HG02938 (cell line): ENCODE data around the gene GALNT10.

Experiments used
- ATAC-seq: cut with Tn5 transposase; IDR thresholded peaks from one replicate; pipeline ENCODE4 v1.9.1; 2021; ENCODE audit warnings: mild to moderate bottlenecking, moderate library complexity; ENCODE audit not compliant: unreplicated experiment

The GALNT10 gene

GRCh38 chr5:154370813-154371212, 180.3 kb downstream of the GALNT10 start:
- no peak for ATAC-seq

GRCh38 chr5:154371687-154372086, 181.2 kb downstream of the GALNT10 start:
- no peak for ATAC-seq

- ATAC-seq = no peak
Observed at GRCh38 chr5:154372661-154373060, 182.1 kb downstream of the GALNT10 start.

- ATAC-seq = no peak
Observed at GRCh38 chr5:154373326-154373725, 182.8 kb downstream of the GALNT10 start.

- no peak for ATAC-seq
Observed at GRCh38 chr5:154373729-154374179, 183.2 kb downstream of the GALNT10 start.

- no peak for ATAC-seq
Observed at GRCh38 chr5:154374264-154374663, 183.7 kb downstream of the GALNT10 start.

GRCh38 chr5:154375329-154376008, 184.9 kb downstream of the GALNT10 start:
- ATAC-seq = no peak

GRCh38 chr5:154376481-154376880, 185.9 kb downstream of the GALNT10 start:
- no peak for ATAC-seq

- ATAC-seq = no peak
Observed at GRCh38 chr5:154377754-154378533, 187.4 kb downstream of the GALNT10 start.

GRCh38 chr5:154380263-154380662, 189.7 kb downstream of the GALNT10 start:
- no peak for ATAC-seq

GRCh38 chr5:154384480-154385235, 194.1 kb downstream of the GALNT10 start:
- ATAC-seq = peak; percentile 98

- ATAC-seq = peak; percentile 15
Observed at GRCh38 chr5:154385236-154385512, 194.6 kb downstream of the GALNT10 start.

GRCh38 chr5:154386952-154387629, 196.6 kb downstream of the GALNT10 start:
- no peak for ATAC-seq

- ATAC-seq = no peak
Observed at GRCh38 chr5:154388842-154389241, 198.3 kb downstream of the GALNT10 start.

GRCh38 chr5:154390096-154390495, 199.6 kb downstream of the GALNT10 start:
- no peak for ATAC-seq

GRCh38 chr5:154390746-154391359, 200.3 kb downstream of the GALNT10 start:
- no peak for ATAC-seq

- no peak for ATAC-seq
Observed at GRCh38 chr5:154391788-154392187, 201.3 kb downstream of the GALNT10 start.

GRCh38 chr5:154393850-154394249, 203.3 kb downstream of the GALNT10 start:
- ATAC-seq = no peak

GRCh38 chr5:154394307-154394706, 203.8 kb downstream of the GALNT10 start:
- no peak for ATAC-seq

- no peak for ATAC-seq
Observed at GRCh38 chr5:154395407-154396106, 205.0 kb downstream of the GALNT10 start.
